GM12891 (cell line): ENCODE data around the gene TM7SF2.

Source experiments
- POLR2A ChIP-seq: IDR thresholded peaks from 2 replicates; pipeline ENCODE4 v1.6.1; 2011; ENCODE audit warnings: low read depth, low read length, control low read depth
- POLR2AphosphoS5 ChIP-seq: IDR thresholded peaks from 2 replicates; pipeline ENCODE4 v1.6.1; 2011; ENCODE audit warnings: low read depth, low read length, control low read depth
- POU2F2 ChIP-seq: IDR thresholded peaks from 2 replicates; pipeline ENCODE4 v1.6.1; 2011; ENCODE audit warnings: low read depth, mild to moderate bottlenecking, control low read depth, low read length, moderate library complexity
- SPI1 ChIP-seq: IDR thresholded peaks from 2 replicates; pipeline ENCODE4 v1.6.1; 2011; ENCODE audit warnings: low read depth, low read length, control low read depth
- TAF1 ChIP-seq: IDR thresholded peaks from 2 replicates; pipeline ENCODE4 v1.6.1; 2011; ENCODE audit warnings: low read depth, low read length, control low read depth

DNA sequence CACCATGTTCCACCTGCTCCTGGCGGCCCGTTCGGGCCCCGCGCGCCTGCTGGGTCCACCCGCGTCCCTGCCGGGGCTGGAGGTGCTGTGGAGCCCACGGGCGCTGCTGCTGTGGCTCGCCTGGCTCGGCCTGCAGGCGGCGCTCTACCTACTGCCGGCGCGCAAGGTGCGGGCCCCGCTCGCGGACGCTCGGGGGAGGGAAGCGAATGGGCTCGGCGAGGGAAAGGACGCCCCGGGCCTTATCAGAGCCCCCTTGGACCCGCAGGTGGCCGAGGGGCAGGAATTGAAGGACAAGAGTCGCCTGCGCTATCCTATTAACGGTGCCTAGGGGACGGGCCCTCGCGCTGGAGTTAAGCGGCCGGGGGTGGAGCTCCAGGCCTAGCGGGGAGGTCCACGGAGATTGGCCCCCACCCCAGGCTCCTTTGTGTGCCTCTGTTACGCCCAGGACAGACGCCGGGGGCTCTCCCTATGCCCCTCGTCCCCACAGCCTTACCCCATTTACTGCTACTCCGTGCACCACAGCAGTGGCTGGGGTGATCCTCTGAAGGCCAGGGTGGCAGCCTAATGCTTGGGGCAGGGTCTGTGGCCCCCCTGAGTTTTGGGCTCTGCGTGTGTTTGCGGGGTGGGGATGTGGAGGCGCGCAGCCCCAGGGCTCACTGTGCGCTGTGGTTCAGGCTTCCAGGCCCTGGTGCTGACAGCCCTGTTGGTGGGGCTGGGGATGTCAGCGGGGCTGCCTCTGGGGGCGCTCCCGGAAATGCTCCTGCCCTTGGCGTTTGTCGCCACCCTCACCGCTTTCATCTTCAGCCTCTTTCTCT is 1.1 kb downstream of the TM7SF2 start:
- TF ChIP-seq POLR2A, result no peak; the same call in 1 of the 2 replicates
- no peak for TF ChIP-seq SPI1
- no peak for TF ChIP-seq POLR2AphosphoS5
- TF ChIP-seq TAF1, result 0 out of 2 replicates have a peak, but pooled peaks have one; percentile 25
- TF ChIP-seq POU2F2, result 0 out of 2 replicates have a peak, but pooled peaks have one; percentile 58
